Osteoblast (primary cell): ENCODE measurements around the gene SMIM33. TPM values are rescaled to one million over a fixed set of nuclear protein-coding genes. Genes with fewer than 3 reads are reported as not detected.

ENCODE experiments used
- DNase-seq: peaks from one replicate; pipeline ENCODE4 v3.0.0; 2011; ENCODE audit warnings: low spot score, mixed read lengths; ENCODE audit not compliant: insufficient read length; ENCODE audit errors: missing footprints
- H2AFZ ChIP-seq: 2 replicates; pipeline ENCODE4 v1.6.0; 2011; ENCODE audit warnings: mild to moderate bottlenecking, low read length
- H3K27ac ChIP-seq: 2 replicates; pipeline ENCODE4 v1.5.1; 2011; ENCODE audit warnings: mild to moderate bottlenecking, low read depth, low read length, moderate library complexity
- H3K27me3 ChIP-seq: 2 replicates; pipeline ENCODE4 v1.6.0; 2012; ENCODE audit warnings: mild to moderate bottlenecking, control low read depth, inconsistent platforms, low read length, moderate library complexity; ENCODE audit not compliant: insufficient read depth
- H3K36me3 ChIP-seq: 2 replicates; pipeline ENCODE4 v1.5.1; 2011; ENCODE audit warnings: mild to moderate bottlenecking, low read length, control low read depth, moderate library complexity; ENCODE audit not compliant: insufficient read depth
- H3K4me1 ChIP-seq: 2 replicates; pipeline ENCODE4 v1.5.1; 2011; ENCODE audit warnings: mild to moderate bottlenecking, low read length, control low read depth, moderate library complexity; ENCODE audit not compliant: insufficient read depth
- H3K4me2 ChIP-seq: 2 replicates; pipeline ENCODE4 v1.6.0; 2011; ENCODE audit warnings: mild to moderate bottlenecking, low read length; ENCODE audit not compliant: insufficient read depth
- H3K4me3 ChIP-seq: fragments of 200-600 bp; sonication (generic); 3 replicates; pipeline ENCODE4 v1.5.1; 2012; ENCODE audit warnings: mild to moderate bottlenecking, low read length, inconsistent platforms; ENCODE audit not compliant: insufficient read depth
- H3K79me2 ChIP-seq: 2 replicates; pipeline ENCODE4 v1.6.0; 2012; ENCODE audit warnings: mild to moderate bottlenecking, low read length, control low read depth, inconsistent platforms; ENCODE audit not compliant: insufficient read depth
- H3K9me3 ChIP-seq: 2 replicates; pipeline ENCODE4 v1.5.1; 2011; ENCODE audit warnings: low read depth, low read length, control low read depth
- H4K20me1 ChIP-seq: 2 replicates; pipeline ENCODE4 v1.6.0; 2012; ENCODE audit warnings: mild to moderate bottlenecking, low read length, control low read depth; ENCODE audit not compliant: insufficient read depth
- total RNA-seq: library from RNA; depleted of rRNA; stranded (reverse); fragments of >200 nt; gene quantifications from 2 replicates; pipeline ENCODE4 v1.2.3, GENCODE V29; 2012
- TF ChIP-seq, protein P1 (sequence below): IDR thresholded peaks from 2 replicates; pipeline ENCODE4 v1.5.1; 2011; ENCODE audit warnings: mild to moderate bottlenecking, low read depth, low read length, moderate library complexity; ENCODE audit errors: extremely low read depth

SMIM33 gene
- total RNA-seq, 1 donor: not detected

DNA sequence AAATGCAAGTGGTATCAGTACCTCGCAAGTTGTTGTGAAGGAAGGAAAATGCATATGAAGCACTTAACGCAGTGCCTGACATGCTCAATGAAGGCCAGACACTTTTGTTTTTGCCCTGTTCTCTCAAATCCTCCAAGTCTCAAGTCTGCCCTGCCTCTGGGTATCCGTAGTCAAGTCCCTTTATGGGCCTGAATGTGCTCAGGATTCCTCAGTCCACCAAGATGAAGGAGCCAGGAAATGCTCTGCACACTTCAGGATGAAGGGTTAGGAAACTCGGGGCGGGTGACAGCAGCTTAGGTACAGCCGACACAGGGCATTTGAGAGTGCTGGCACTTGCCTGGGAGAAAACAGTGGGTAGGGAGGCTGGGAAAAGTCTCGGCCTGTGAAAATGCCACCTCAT, 9.6 kb upstream of the SMIM33 start:
- no peak overlapping the region for H3K4me2 ChIP-seq
- no peaks in the 10 kb centered on the region for H4K20me1 ChIP-seq
- H3K4me3 ChIP-seq: no peak overlapping the region
- H3K36me3 ChIP-seq: no peaks in the 10 kb centered on the region
- H3K4me1 ChIP-seq: peaks cover 23% of the 10 kb centered on the region
- no peaks in the 10 kb centered on the region for H3K9me3 ChIP-seq
- H3K27ac ChIP-seq: peak overlapping the region; percentile 61
- TF ChIP-seq, protein P1, sequence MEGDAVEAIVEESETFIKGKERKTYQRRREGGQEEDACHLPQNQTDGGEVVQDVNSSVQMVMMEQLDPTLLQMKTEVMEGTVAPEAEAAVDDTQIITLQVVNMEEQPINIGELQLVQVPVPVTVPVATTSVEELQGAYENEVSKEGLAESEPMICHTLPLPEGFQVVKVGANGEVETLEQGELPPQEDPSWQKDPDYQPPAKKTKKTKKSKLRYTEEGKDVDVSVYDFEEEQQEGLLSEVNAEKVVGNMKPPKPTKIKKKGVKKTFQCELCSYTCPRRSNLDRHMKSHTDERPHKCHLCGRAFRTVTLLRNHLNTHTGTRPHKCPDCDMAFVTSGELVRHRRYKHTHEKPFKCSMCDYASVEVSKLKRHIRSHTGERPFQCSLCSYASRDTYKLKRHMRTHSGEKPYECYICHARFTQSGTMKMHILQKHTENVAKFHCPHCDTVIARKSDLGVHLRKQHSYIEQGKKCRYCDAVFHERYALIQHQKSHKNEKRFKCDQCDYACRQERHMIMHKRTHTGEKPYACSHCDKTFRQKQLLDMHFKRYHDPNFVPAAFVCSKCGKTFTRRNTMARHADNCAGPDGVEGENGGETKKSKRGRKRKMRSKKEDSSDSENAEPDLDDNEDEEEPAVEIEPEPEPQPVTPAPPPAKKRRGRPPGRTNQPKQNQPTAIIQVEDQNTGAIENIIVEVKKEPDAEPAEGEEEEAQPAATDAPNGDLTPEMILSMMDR: no peak
- no peak for DNase-seq
- H3K27me3 ChIP-seq: no peaks in the 10 kb centered on the region
- peak overlapping the region; percentile 32 for H2AFZ ChIP-seq
- no peaks in the 10 kb centered on the region for H3K79me2 ChIP-seq

DNA sequence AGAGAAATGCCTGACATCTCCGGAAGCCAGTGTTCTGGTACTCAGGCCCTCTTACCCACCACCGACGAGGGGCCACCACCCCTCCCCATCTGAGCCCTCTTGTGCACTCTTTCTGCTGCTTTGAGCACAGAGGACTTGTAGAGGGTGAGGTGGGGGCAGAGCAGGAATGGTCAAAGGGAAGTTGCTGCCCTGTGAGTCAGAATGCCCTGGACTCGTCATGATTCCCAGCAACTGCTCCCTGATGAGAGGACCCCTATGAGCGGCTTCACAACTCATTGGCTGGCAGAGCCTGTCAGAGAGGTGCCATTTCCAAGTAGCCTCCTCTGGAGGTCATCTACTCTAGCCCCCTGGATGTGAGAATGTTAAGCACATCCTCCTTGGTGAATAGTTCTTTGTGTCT, 9.1 kb upstream of the SMIM33 start:
- TF ChIP-seq, protein P1: no peak
- peaks cover 23% of the 10 kb centered on the region for H3K4me1 ChIP-seq
- no peaks in the 10 kb centered on the region for H3K27me3 ChIP-seq
- H3K4me2 ChIP-seq: no peak overlapping the region
- DNase-seq: peak; percentile 93
- no peaks in the 10 kb centered on the region for H3K36me3 ChIP-seq
- no peak overlapping the region for H3K4me3 ChIP-seq
- H2AFZ ChIP-seq: peak overlapping the region; percentile 32
- H3K9me3 ChIP-seq: no peaks in the 10 kb centered on the region
- H3K79me2 ChIP-seq: no peaks in the 10 kb centered on the region
- H3K27ac ChIP-seq: peak overlapping the region; percentile 61
- no peaks in the 10 kb centered on the region for H4K20me1 ChIP-seq

DNA sequence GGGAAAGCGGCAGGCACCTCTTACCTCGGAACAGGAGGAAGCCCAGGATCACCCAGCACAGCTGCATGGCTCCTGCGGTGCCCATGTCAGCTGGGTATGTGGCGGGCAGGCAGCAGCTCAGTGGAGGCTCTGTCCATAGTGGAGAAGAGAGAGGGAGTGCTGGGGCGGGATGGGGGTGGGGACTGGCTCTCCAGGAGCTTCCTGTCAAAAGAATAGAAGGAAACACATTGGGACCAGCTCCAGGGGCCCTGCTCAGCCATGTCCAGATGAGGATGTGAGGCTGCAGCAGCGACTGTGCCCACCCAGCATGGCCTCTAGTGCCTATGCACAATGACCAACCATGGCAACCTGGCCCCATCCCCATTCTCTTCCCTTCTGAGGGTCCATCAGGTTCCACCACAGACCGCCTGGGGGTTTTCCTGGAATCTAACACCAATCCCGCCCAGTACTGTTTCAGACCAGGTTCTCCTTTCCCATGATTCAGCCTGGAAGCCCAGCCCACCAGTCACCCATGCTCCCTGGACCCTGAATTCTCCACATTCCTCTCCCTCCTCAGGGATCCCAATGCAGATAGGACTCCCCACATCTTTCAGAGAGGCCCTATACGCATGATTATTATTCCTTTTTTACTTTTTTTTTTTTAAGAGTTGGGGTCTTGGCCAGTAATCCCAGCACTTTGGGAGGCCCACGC, 8.1 kb upstream of the SMIM33 start, which contains the start of gene ECSCR:
ECSCR (minus strand) TSS at position 158 of the 691 bp plus-strand sequence; CDS start at position 85, 73 bp downstream.
- no peak within 1 kb of the TSS for H3K4me2 ChIP-seq
- H3K27ac ChIP-seq: peak within 1 kb of the TSS; percentile 61
- H3K27me3 ChIP-seq: no peaks in the 10 kb centered on the region
- H3K9me3 ChIP-seq: no peaks in the 10 kb centered on the region
- H3K36me3 ChIP-seq: no peaks in the 10 kb centered on the region
- peaks cover 23% of the 10 kb centered on the region for H3K4me1 ChIP-seq
- TF ChIP-seq, protein P1: no peak
- H3K4me3 ChIP-seq: no peak within 1 kb of the TSS
- H2AFZ ChIP-seq: peak within 1 kb of the TSS; percentile 32
- no peak for DNase-seq
- no peaks in the 10 kb centered on the region for H3K79me2 ChIP-seq
- H4K20me1 ChIP-seq: no peaks in the 10 kb centered on the region

DNA sequence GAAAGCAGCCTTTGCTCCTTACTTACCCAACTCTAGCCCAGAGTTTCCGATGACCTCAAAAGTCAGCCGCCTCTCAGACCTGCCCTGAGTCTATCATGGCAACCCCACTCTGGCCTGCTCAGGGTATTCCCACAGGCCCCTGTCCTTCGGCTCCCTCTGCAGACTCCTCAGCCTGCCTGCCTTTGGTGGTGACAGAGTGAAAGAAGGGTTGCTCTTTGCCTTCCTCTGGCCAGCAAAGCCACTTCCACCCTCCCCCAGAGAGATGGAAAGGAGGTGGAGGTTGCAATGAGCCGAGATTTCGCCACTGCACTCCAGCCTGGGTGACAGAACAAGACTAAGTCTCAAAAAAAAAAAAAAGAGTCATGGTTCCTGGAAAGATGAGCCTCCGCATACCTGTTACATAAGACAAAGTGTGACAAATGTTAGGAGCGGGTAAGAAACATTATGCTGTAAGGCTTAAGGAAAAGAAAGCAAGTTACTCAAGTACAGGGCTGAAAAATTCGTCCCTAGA, 2.3 kb upstream of the SMIM33 start:
- Histone ChIP-seq H3K4me3 (no peak overlapping the region), H4K20me1 (no peaks in the 10 kb centered on the region), H3K4me1 (no peaks in the 10 kb centered on the region), H3K9me3 (no peaks in the 10 kb centered on the region), H3K79me2 (no peaks in the 10 kb centered on the region), H2AFZ (peak overlapping the region; percentile 65), H3K27ac (no peak overlapping the region), H3K27me3 (no peaks in the 10 kb centered on the region), H3K36me3 (no peaks in the 10 kb centered on the region), H3K4me2 (no peak overlapping the region)
- peak; percentile 34 for DNase-seq
- TF ChIP-seq, protein P1: no peak
